Measurements from ENCODE around the gene PSMD9. TPM values are rescaled to one million over a fixed set of nuclear protein-coding genes. Genes with fewer than 3 reads are reported as not detected.

PSMD9 gene
- total RNA-seq, 4 donors from 2014 or later = 54.8 to 79.5 (median 70.7) TPM

DNA sequence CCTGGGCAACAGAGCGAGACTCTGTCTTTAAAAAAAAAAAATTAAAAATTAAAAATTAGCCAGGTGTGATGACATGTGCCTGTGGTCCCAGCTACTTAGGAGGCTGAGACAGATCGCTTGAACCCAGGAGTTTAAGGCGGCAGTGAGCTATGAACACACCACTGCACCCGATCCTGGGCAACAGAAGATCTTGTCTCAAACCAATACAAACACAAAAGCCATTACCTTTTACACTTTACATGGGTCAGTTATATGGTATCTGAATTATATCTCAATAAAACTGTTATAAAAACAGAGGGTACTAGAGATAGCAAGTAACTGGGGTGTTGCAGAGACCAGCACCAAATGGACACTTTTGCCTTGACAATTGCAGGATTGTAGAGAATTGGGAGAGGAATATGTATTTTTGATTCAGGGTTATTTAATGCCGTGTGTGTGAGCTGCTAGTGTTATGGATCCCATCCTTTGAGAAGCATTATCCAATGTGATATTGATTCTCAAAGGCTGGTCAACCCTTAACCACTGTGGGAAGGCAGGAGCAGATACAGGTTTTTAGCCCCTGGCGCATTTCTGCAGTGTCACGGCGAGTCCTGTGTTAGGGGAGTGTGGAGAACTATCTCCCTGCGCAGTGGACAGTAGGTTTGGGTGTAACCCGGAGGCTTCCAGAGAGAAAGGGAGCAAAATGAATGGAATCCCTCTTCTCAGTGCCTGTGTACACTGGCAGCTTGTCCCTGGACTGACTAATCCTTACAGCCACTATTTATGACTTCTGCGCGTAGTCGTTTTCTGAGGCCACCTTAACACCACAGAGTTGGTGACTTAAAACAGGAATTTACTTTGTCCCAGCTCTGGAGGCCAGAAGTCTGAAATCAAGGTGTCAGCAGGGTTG is 4.3 kb downstream of the PSMD9 start:
- Histone ChIP-seq H3K9me3 (no peaks in the 10 kb centered on the region), H3K36me3 (peaks cover 0 to 72% of the 10 kb centered on the region in 2 donors), H3K4me3 (no peak overlapping the region), H3K4me1 (peaks cover 7 to 50% (median 18%) of the 10 kb centered on the region in 3 donors), H3K27ac (no peak overlapping the region), H3K27me3 (no peaks in the 10 kb centered on the region)
- TF ChIP-seq EP300 (IDR thresholded peaks at IDR 0.05) (no peak), POLR2AphosphoS5 (IDR thresholded peaks at IDR 0.05) (no peak), POLR2A (IDR thresholded peaks at IDR 0.05) (no peak)
- TF ChIP-seq, protein P1, sequence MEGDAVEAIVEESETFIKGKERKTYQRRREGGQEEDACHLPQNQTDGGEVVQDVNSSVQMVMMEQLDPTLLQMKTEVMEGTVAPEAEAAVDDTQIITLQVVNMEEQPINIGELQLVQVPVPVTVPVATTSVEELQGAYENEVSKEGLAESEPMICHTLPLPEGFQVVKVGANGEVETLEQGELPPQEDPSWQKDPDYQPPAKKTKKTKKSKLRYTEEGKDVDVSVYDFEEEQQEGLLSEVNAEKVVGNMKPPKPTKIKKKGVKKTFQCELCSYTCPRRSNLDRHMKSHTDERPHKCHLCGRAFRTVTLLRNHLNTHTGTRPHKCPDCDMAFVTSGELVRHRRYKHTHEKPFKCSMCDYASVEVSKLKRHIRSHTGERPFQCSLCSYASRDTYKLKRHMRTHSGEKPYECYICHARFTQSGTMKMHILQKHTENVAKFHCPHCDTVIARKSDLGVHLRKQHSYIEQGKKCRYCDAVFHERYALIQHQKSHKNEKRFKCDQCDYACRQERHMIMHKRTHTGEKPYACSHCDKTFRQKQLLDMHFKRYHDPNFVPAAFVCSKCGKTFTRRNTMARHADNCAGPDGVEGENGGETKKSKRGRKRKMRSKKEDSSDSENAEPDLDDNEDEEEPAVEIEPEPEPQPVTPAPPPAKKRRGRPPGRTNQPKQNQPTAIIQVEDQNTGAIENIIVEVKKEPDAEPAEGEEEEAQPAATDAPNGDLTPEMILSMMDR (IDR thresholded peaks at IDR 0.05) = no peak
- WGBS, 2 donors (ENCODE audit: low coverage in 1 of 2) = 85 to 91% methylated on average over 9 to 13 of the region's 13 CpGs
- ATAC-seq = no peak

DNA sequence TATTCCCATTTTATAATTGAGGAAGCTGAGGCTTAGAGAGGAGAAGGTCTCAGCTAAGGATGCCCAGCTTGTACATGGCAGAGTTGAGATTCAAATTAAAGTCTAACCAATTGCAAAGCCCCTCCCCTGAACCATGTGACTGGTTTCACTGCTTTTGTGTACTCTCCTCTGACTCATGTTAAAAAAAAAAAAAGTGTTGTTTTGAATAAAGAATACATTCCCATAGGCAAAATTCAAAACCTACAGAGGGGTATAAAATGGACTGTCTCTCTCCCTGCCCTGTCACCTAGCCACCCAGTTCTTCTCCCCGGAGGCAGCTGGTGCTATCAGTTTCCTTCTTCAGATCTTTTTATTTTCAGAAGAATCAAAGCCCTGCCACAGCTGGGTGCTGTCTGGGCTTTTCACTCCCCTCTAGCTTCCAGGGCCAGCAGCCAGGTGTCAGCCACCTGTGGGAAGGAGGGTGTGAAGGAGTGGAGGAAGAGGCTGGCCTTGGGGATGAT is 5.4 kb downstream of the PSMD9 start:
- Histone ChIP-seq H3K9me3 (no peaks in the 10 kb centered on the region), H3K27me3 (no peaks in the 10 kb centered on the region), H3K27ac (no peak overlapping the region), H3K36me3 (peaks cover 0 to 83% of the 10 kb centered on the region in 2 donors), H3K4me3 (no peak overlapping the region), H3K4me1 (peaks cover 7 to 46% (median 14%) of the 10 kb centered on the region in 3 donors)
- no peak for ATAC-seq
- TF ChIP-seq, protein P1 (IDR thresholded peaks at IDR 0.05) = no peak
- TF ChIP-seq POLR2AphosphoS5 (IDR thresholded peaks at IDR 0.05) = no peak
- no peak for TF ChIP-seq POLR2A (IDR thresholded peaks at IDR 0.05)
- TF ChIP-seq EP300 (IDR thresholded peaks at IDR 0.05) = no peak
- WGBS, 2 donors (ENCODE audit: low coverage in 1 of 2) = 0 to 33% methylated on average over 1 of the region's 1 CpG

DNA sequence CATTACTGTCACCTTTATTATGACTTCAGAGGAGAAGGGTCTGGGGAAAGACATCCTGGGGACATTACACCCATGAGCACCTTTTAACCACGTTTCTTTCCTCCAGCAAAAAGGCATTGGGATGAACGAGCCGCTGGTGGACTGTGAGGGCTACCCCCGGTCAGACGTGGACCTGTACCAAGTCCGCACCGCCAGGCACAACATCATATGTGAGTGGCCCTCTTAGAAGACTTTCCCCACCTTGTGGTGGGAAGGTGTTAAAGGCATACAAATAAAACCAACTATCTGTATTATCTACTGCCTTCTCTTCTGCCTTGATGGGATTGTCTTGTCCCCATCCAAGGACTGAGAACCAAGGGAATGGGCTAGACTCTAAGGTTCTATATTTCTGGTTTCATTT is 6.0 kb downstream of the PSMD9 start:
- WGBS, 2 donors (ENCODE audit: low coverage in 1 of 2) = 24 to 33% methylated on average over 6 to 7 of the region's 7 CpGs
- peak; percentile 62 for ATAC-seq
- peaks cover 0 to 90% of the 10 kb centered on the region in 2 donors for H3K36me3 ChIP-seq

DNA sequence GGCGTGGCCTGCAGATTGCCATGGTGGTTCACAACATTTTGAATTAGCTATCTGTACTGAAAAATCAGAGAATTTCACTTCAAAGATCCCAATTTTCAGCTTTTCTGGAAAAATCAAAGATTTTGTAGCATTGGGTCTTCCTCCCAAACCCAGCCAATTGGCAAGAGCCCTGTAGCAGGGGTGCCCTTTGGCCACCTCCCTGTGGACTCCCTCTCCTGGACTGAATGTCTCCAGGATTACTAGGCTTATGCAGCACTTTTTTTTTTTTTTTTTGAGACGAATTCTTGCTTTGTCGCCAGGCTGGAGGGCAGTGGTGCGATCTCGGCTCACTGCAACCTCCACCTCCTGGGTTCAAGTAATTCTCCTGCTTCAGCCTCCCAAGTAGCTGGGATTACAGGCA is 9.7 kb downstream of the PSMD9 start:
- TF ChIP-seq EP300 (IDR thresholded peaks at IDR 0.05) (no peak), POLR2AphosphoS5 (IDR thresholded peaks at IDR 0.05) (no peak), POLR2A (IDR thresholded peaks at IDR 0.05) (no peak)
- TF ChIP-seq, protein P1 (IDR thresholded peaks at IDR 0.05) = no peak
- no peak overlapping the region for H3K4me3 ChIP-seq
- H3K4me1 ChIP-seq = peaks cover 0 to 15% (median 0%) of the 10 kb centered on the region in 3 donors
- H3K27me3 ChIP-seq = no peaks in the 10 kb centered on the region
- H3K36me3 ChIP-seq = peaks cover 0 to 97% of the 10 kb centered on the region in 2 donors
- WGBS, 2 donors (ENCODE audit: low coverage in 1 of 2) = 71 to 82% methylated on average over 3 to 5 of the region's 5 CpGs
- no peak overlapping the region for H3K27ac ChIP-seq
- no peaks in the 10 kb centered on the region for H3K9me3 ChIP-seq
- ATAC-seq = no peak

More for the DNA sequence above, 6.0 kb downstream of the PSMD9 start:
- TF ChIP-seq, protein P1 (IDR thresholded peaks at IDR 0.05) = peak in 3 of 4 experiments; percentile 12 to 45 (median 28)
- no peak for TF ChIP-seq POLR2A (IDR thresholded peaks at IDR 0.05)
- H3K9me3 ChIP-seq = no peaks in the 10 kb centered on the region
- H3K4me1 ChIP-seq = peaks cover 6 to 40% (median 11%) of the 10 kb centered on the region in 3 donors
- no peak overlapping the region for H3K27ac ChIP-seq
- H3K4me3 ChIP-seq = no peak overlapping the region
- no peaks in the 10 kb centered on the region for H3K27me3 ChIP-seq

Data from gastroesophageal sphincter (tissue), 4 donors.